ENCODE measurements around the gene ANO2.
A peak's percentile ranks its signal among the peaks of the same experiment; 100 is the strongest.

The ANO2 gene

GRCh38 chr12:5518584-5519365 lies 426.3 kb downstream of the ANO2 start:
- H3K4me1 ChIP-seq (ENCODE audit: insufficient read depth, insufficient read length), result peaks cover 13% of the 10 kb centered on the region
- no peak overlapping the region for H3K9ac ChIP-seq (ENCODE audit: insufficient read length, low read depth)
- no peak overlapping the region for H3K4me3 ChIP-seq (ENCODE audit: insufficient read length, low read depth)
- H3K27me3 ChIP-seq (ENCODE audit: insufficient read depth, insufficient read length), result no peaks in the 10 kb centered on the region
- peak; percentile 81 for DNase-seq (ENCODE audit: low read depth, low spot score)
- no peak for TF ChIP-seq SUZ12 (IDR thresholded peaks at IDR 0.05; ENCODE audit: extremely low read depth, insufficient read depth, insufficient read length)
- TF ChIP-seq YY1 (IDR thresholded peaks at IDR 0.05; ENCODE audit: insufficient read depth, insufficient read length), result peak; percentile 34
- TF ChIP-seq ZNF274 (IDR thresholded peaks at IDR 0.05; ENCODE audit: low read depth, low read length), result no peak
- H3K9me3 ChIP-seq (ENCODE audit: insufficient read depth, low read length), result no peaks in the 10 kb centered on the region
- H3K36me3 ChIP-seq (ENCODE audit: insufficient read depth, insufficient read length, low read length), result no peaks in the 10 kb centered on the region

DNA sequence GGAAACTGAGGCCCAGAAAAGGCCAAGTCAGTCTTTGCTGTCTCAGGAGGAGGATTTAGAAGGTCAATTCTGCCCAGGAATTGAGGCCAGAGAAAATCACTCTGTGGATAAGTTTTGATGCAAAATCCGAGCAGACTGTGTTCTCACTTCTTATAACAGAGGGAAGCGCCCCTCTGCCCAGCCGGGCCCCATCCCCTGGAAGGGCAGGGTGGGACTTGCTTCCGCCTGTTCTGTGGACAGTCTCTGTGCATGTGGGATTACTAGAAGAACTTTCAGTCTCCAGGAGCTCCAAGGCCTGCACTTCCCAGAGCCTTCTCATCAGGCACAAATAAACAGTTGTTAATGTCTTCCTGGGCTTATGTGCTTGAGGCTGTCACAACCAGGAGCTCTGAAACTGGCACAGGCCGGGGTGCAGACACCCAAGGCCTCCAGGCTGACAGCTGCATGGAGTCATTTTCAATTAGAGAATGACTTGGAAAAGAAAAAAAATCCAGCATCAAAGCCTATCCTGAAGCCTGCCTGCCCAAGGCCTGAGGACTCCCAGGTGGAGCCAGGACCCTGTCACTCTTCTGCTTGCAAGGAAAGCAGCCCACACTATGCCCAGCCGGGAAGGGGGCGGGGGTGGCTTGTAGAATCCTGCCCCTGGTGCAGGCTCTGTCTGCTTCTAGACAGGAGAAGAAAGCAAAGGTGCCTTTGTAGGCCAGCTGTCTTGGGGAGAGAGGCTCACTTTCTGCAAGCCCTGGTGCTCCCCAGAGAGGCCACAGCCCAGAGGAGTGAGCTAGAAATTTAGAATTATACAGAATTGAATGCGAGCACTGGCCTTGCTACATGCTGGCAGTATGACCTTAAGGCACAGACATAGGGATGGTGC lies 428.5 kb downstream of the ANO2 start:
- DNase-seq (ENCODE audit: low read depth, low spot score), result no peak
- no peak for TF ChIP-seq YY1 (IDR thresholded peaks at IDR 0.05; ENCODE audit: insufficient read depth, insufficient read length)
- no peak for TF ChIP-seq ZNF274 (IDR thresholded peaks at IDR 0.05; ENCODE audit: low read depth, low read length)
- TF ChIP-seq SUZ12 (IDR thresholded peaks at IDR 0.05; ENCODE audit: extremely low read depth, insufficient read depth, insufficient read length), result no peak

DNA sequence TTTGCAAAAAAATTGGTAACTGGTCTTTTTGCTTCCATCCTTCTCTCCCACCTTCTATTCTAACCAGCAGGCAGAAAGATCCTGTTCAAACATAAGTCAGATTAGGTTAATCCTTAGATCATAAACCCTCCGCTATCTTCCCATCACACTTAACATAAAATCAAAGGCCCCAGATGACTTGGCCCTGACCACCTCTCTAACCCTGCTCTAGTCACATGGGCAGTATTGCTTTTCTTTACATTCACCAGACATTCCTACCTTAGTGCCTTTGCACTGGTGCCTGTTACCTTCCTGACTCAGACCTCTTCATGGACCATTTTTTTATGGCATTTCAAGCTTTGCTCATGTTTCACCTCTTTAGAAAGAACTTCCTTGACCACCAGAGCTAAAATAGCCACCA lies 429.6 kb downstream of the ANO2 start:
- Histone ChIP-seq H3K36me3 (ENCODE audit: insufficient read depth, insufficient read length, low read length) (no peaks in the 10 kb centered on the region), H3K4me1 (ENCODE audit: insufficient read depth, insufficient read length) (peaks cover 22% of the 10 kb centered on the region), H3K27me3 (ENCODE audit: insufficient read depth, insufficient read length) (no peaks in the 10 kb centered on the region), H3K9ac (ENCODE audit: insufficient read length, low read depth) (no peak overlapping the region), H3K4me3 (ENCODE audit: insufficient read length, low read depth) (no peak overlapping the region), H3K9me3 (ENCODE audit: insufficient read depth, low read length) (no peaks in the 10 kb centered on the region)
- no peak for DNase-seq (ENCODE audit: low read depth, low spot score)
- no peak for TF ChIP-seq YY1 (IDR thresholded peaks at IDR 0.05; ENCODE audit: insufficient read depth, insufficient read length)
- no peak for TF ChIP-seq SUZ12 (IDR thresholded peaks at IDR 0.05; ENCODE audit: extremely low read depth, insufficient read depth, insufficient read length)
- TF ChIP-seq ZNF274 (IDR thresholded peaks at IDR 0.05; ENCODE audit: low read depth, low read length), result no peak

More for the DNA sequence above, 428.5 kb downstream of the ANO2 start:
- no peak overlapping the region for H3K9ac ChIP-seq (ENCODE audit: insufficient read length, low read depth)
- H3K9me3 ChIP-seq (ENCODE audit: insufficient read depth, low read length), result no peaks in the 10 kb centered on the region
- H3K4me3 ChIP-seq (ENCODE audit: insufficient read length, low read depth), result no peak overlapping the region
- H3K4me1 ChIP-seq (ENCODE audit: insufficient read depth, insufficient read length), result peaks cover 22% of the 10 kb centered on the region
- H3K36me3 ChIP-seq (ENCODE audit: insufficient read depth, insufficient read length, low read length), result no peaks in the 10 kb centered on the region
- no peaks in the 10 kb centered on the region for H3K27me3 ChIP-seq (ENCODE audit: insufficient read depth, insufficient read length)

DNA sequence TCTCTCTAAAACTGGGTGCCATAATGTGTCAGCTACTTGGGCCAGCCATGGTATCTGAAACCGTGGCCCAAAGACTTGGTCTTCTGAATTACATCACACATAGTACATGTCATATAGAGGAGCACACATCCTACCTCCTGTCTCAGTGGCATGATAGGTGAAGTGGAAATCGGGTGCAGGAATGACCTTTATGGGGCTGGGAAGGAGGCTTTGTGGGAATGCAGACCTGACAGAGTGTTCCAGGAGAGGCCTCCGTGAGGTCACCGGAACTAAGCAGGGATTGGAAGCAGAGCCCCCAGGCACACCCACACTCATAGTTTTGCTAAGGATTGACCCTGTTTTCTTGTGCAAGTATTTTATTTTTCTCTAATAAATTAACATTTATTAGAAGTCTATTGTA lies 430.5 kb downstream of the ANO2 start:
- Histone ChIP-seq H3K27me3 (ENCODE audit: insufficient read depth, insufficient read length) (no peaks in the 10 kb centered on the region), H3K9me3 (ENCODE audit: insufficient read depth, low read length) (no peaks in the 10 kb centered on the region), H3K36me3 (ENCODE audit: insufficient read depth, insufficient read length, low read length) (no peaks in the 10 kb centered on the region), H3K9ac (ENCODE audit: insufficient read length, low read depth) (no peak overlapping the region), H3K4me3 (ENCODE audit: insufficient read length, low read depth) (no peak overlapping the region), H3K4me1 (ENCODE audit: insufficient read depth, insufficient read length) (peaks cover 29% of the 10 kb centered on the region)
- DNase-seq (ENCODE audit: low read depth, low spot score), result no peak
- TF ChIP-seq ZNF274 (IDR thresholded peaks at IDR 0.05; ENCODE audit: low read depth, low read length) (no peak), SUZ12 (IDR thresholded peaks at IDR 0.05; ENCODE audit: extremely low read depth, insufficient read depth, insufficient read length) (no peak), YY1 (IDR thresholded peaks at IDR 0.05; ENCODE audit: insufficient read depth, insufficient read length) (no peak)

DNA sequence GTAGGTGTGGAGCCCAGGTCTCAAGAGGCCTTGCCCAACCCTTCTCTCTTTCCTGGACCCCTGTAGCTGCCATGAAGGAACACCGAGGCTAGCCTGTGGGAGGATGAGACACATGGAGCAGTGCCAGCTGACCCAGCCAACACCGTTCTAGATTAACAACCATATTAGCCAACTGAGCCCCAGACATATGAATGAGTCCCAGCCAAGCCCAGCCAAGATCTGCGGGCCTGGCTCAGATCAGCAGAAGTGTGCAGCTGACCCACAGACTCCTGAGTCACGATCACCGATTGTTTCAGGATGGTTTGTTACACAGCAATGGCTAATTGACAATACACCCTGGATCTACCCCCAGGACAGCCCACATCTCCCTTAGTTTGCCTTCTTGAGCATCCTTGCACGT lies 431.0 kb downstream of the ANO2 start:
- H3K4me1 ChIP-seq (ENCODE audit: insufficient read depth, insufficient read length), result peaks cover 27% of the 10 kb centered on the region
- no peaks in the 10 kb centered on the region for H3K27me3 ChIP-seq (ENCODE audit: insufficient read depth, insufficient read length)
- no peaks in the 10 kb centered on the region for H3K9me3 ChIP-seq (ENCODE audit: insufficient read depth, low read length)
- H3K36me3 ChIP-seq (ENCODE audit: insufficient read depth, insufficient read length, low read length), result no peaks in the 10 kb centered on the region
- no peak overlapping the region for H3K9ac ChIP-seq (ENCODE audit: insufficient read length, low read depth)
- no peak for DNase-seq (ENCODE audit: low read depth, low spot score)
- TF ChIP-seq SUZ12 (IDR thresholded peaks at IDR 0.05; ENCODE audit: extremely low read depth, insufficient read depth, insufficient read length) (no peak), ZNF274 (IDR thresholded peaks at IDR 0.05; ENCODE audit: low read depth, low read length) (no peak), YY1 (IDR thresholded peaks at IDR 0.05; ENCODE audit: insufficient read depth, insufficient read length) (no peak)
- no peak overlapping the region for H3K4me3 ChIP-seq (ENCODE audit: insufficient read length, low read depth)

- no peak overlapping the region for H3K9ac ChIP-seq (ENCODE audit: insufficient read length, low read depth)
- DNase-seq (ENCODE audit: low read depth, low spot score), result no peak
- peaks cover 25% of the 10 kb centered on the region for H3K4me1 ChIP-seq (ENCODE audit: insufficient read depth, insufficient read length)
- no peaks in the 10 kb centered on the region for H3K36me3 ChIP-seq (ENCODE audit: insufficient read depth, insufficient read length, low read length)
- H3K27me3 ChIP-seq (ENCODE audit: insufficient read depth, insufficient read length), result no peaks in the 10 kb centered on the region
- H3K9me3 ChIP-seq (ENCODE audit: insufficient read depth, low read length), result no peaks in the 10 kb centered on the region
- TF ChIP-seq SUZ12 (IDR thresholded peaks at IDR 0.05; ENCODE audit: extremely low read depth, insufficient read depth, insufficient read length), result no peak
- no peak for TF ChIP-seq ZNF274 (IDR thresholded peaks at IDR 0.05; ENCODE audit: low read depth, low read length)
- no peak for TF ChIP-seq YY1 (IDR thresholded peaks at IDR 0.05; ENCODE audit: insufficient read depth, insufficient read length)
- no peak overlapping the region for H3K4me3 ChIP-seq (ENCODE audit: insufficient read length, low read depth)
Measured at GRCh38 chr12:5513406-5513805, 431.7 kb downstream of the ANO2 start.
